ENCODE data around the gene TMIE.

- TF ChIP-seq, protein P1, sequence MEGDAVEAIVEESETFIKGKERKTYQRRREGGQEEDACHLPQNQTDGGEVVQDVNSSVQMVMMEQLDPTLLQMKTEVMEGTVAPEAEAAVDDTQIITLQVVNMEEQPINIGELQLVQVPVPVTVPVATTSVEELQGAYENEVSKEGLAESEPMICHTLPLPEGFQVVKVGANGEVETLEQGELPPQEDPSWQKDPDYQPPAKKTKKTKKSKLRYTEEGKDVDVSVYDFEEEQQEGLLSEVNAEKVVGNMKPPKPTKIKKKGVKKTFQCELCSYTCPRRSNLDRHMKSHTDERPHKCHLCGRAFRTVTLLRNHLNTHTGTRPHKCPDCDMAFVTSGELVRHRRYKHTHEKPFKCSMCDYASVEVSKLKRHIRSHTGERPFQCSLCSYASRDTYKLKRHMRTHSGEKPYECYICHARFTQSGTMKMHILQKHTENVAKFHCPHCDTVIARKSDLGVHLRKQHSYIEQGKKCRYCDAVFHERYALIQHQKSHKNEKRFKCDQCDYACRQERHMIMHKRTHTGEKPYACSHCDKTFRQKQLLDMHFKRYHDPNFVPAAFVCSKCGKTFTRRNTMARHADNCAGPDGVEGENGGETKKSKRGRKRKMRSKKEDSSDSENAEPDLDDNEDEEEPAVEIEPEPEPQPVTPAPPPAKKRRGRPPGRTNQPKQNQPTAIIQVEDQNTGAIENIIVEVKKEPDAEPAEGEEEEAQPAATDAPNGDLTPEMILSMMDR (IDR thresholded peaks at IDR 0.05; ENCODE audit: control extremely low read depth in 1 of 3, insufficient read depth in 1 of 3, low read depth in 1 of 3, low read length in 3 of 3): no peak
- TF ChIP-seq SUZ12 (IDR thresholded peaks at IDR 0.05; ENCODE audit: low read length) (no peak), CBX8 (IDR thresholded peaks at IDR 0.05; ENCODE audit: borderline replicate concordance, low read depth, low read length) (no peak), RFX5 (IDR thresholded peaks at IDR 0.05; ENCODE audit: borderline replicate concordance, low read depth, low read length) (no peak), EZH2 (IDR thresholded peaks at IDR 0.05; ENCODE audit: low read depth, low read length, severe bottlenecking) (no peak), TAF1 (IDR thresholded peaks at IDR 0.05; ENCODE audit: low read depth, low read length) (no peak), TCF12 (IDR thresholded peaks at IDR 0.05; ENCODE audit: low read depth, low read length) (no peak), CBX5 (IDR thresholded peaks at IDR 0.05; ENCODE audit: low read depth, low read length) (no peak), RAD21 (IDR thresholded peaks at IDR 0.05 in 1 of 2, conservative IDR thresholded peaks at IDR 0.05 in 1 of 2; ENCODE audit: low read depth in 2 of 2, low read length in 2 of 2) (no peak), CHD2 (IDR thresholded peaks at IDR 0.05; ENCODE audit: low read length) (no peak), BRCA1 (IDR thresholded peaks at IDR 0.05; ENCODE audit: low read depth, low read length) (no peak), POLR2A (IDR thresholded peaks at IDR 0.05; ENCODE audit: control extremely low read depth in 1 of 2, low read depth in 2 of 2, low read length in 2 of 2) (no peak), EGR1 (IDR thresholded peaks at IDR 0.05; ENCODE audit: borderline replicate concordance, low read depth, low read length) (no peak)
These were observed 33.5 kb upstream of the TMIE start for GRCh38 chr3:46667657-46668056.
